NB4 (cell line): ENCODE measurements around the gene CUX1.

Experiments used
- CTCF ChIP-seq: IDR thresholded peaks from one replicate; pipeline ENCODE4 v1.5.1; 2012; ENCODE audit warnings: low read depth, low read length
- POLR2A ChIP-seq: IDR thresholded peaks from 2 replicates; pipeline ENCODE4 v1.6.1; 2011; ENCODE audit warnings: mild to moderate bottlenecking; ENCODE audit not compliant: insufficient read length; ENCODE audit errors: extremely low read depth

GRCh38 chr7:102024769-102025391, 207.5 kb downstream of the CUX1 start:
- no peak for TF ChIP-seq POLR2A
- TF ChIP-seq CTCF: no peak
